LHCN-M2 (cell line): Measurements from ENCODE around the gene KCTD17. TPM values are rescaled to one million over a fixed set of nuclear protein-coding genes. Genes with fewer than 3 reads are reported as not detected.

Experiments
- DNase-seq: peaks from one replicate; pipeline ENCODE4 v3.0.0-alpha.2; 2012; ENCODE audit warnings: low read depth
- total RNA-seq: library from RNA; depleted of rRNA; stranded (reverse); fragments of >200 nt; gene quantifications from 2 replicates; pipeline ENCODE4 v1.2.3, GENCODE V29; 2014

The KCTD17 gene
- total RNA-seq, 1 experiment from 2014 or later, result 35.1 TPM

GRCh38 chr22:37079158-37079557 is 27.6 kb downstream of the KCTD17 start:
- DNase-seq, result no peak

DNA sequence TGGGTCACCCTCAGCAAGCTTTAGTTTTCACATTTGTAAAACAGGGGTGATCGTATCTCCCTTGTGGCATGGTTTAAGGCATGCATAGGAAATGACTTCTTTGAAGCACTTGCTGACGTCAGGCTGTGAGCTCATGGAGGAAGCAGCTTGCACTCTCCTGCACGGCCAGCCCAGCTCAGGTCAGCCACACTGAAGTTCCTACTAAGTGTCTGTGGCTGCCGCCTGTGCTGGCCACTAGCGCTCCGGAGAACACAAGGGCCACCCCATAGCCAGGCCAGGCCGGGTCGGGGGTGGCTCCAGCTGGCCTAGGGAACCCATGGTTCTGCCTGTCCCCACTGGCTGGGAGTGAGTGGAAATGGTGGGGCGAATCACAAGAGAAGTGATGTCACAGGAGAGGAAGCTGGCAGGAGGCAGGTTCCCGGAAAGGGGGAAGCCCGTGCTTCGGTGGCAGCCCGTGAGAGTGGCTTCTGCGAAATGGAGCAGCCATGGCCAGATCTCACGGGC is 28.2 kb downstream of the KCTD17 start:
- DNase-seq, result peak; percentile 31

GRCh38 chr22:37080438-37080837 is 28.9 kb downstream of the KCTD17 start:
- DNase-seq, result no peak

- no peak for DNase-seq
These were observed 29.3 kb downstream of the KCTD17 start for GRCh38 chr22:37080838-37081237.

- DNase-seq, result no peak
These were observed 30.8 kb downstream of the KCTD17 start for GRCh38 chr22:37082251-37082873.

- no peak for DNase-seq
These were observed 32.4 kb downstream of the KCTD17 start for GRCh38 chr22:37083914-37084313.

DNA sequence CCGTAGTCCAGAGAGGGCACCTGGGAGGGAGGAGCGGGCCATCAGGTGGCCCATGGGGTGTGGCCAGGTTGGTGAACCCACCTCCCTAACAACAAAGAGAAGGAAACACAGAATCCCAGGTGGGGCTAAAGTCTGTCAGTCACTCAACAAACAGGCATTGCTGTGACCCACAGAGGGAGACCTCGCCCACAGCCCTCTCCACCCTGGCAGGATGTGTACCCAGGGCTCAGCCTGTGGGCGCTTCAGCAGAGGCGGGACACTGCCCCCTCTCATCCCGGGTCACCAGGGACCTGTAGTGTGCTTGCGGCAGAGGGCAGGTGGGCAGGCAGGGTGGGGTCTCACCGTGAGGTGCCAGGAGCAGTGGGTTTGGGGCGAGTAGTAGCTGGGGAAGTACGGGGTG is 32.8 kb downstream of the KCTD17 start:
- DNase-seq, result no peak

DNA sequence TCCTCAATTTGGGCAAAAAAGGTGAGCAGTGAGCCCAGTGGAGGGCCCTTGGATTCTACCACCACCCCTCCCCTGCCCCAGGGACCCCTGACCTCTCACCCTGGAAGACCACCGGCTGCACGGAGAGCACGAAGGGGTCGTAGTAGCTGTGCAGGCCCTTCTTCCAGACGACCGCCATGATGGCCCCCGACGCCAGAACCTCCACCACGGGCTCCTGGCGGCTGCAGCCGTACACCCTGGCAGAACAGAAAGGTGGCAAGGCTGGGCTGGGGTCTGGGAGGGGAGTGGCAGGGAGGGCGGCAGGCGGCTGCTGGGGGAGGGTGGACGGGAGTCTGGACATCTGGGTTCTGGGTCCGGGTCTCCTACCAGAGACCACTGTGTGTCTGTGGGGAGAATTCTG is 34.6 kb downstream of the KCTD17 start:
- DNase-seq, result no peak

DNA sequence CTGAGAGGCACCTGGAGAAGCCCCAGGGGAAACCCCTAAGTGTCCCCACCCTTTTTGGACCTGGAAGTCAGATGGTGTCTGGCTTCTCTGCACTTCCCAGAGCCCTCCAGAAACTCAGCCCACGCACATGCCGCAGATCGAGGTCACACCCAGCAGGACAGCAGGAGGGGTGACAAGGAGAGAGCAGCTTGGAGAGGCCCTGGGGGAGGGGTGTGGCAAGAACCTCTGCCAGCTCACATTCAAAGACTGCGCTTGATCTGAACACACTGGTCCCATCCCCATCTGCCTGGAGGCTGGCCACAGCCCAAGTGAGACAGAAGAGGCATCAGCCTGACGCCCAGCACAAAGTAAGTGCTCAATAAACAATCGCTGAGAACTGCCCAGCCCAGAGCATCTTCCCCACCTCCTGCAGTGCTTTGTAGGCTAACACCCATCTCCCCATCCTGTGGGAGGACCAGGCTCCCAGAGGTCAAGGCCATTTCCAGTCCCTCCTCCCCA is 36.6 kb downstream of the KCTD17 start:
- no peak for DNase-seq

- no peak for DNase-seq
These were observed 37.3 kb downstream of the KCTD17 start for GRCh38 chr22:37088750-37089408.

DNA sequence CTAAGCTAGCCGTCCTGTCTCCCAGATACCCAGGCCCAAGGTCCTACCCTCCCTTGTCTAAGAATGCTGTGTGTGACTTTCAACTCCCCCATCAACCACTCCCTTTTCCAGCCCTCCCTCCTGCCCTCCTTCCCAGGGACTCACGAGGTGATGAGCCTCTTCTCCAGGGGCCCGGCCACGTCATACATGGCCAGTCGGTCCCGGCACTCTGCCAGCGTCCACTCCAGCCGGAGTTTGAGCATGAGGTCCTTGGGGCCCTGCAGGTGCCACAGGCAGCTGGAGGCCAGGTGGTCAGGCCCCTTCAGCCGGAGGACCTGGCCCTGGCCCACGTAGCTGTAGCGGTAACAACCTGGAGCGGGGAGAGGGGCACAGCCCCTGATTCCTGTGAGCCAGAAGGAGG is 37.9 kb downstream of the KCTD17 start:
- DNase-seq, result no peak

GRCh38 chr22:37090920-37091695 is 39.6 kb downstream of the KCTD17 start:
- no peak for DNase-seq

DNA sequence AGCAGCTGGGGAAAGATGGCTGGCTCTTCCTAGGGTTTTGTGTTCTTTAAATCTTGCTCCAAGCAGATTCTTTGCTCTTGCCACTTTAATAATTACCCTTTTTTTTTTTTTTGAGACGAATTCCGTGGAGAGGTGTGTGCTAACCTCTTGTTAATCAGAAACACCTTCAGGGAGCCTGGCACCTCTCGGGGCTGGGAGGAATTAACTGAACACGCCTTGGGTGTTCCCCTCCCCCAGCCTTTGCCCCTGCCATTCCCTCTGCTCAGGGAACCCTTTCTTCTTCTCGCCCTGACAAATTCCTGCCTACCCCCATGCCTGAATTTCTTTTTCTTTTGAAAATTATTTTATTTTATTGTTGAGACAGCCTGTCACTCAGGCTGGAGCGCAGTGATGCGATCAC is 40.5 kb downstream of the KCTD17 start:
- no peak for DNase-seq

DNA sequence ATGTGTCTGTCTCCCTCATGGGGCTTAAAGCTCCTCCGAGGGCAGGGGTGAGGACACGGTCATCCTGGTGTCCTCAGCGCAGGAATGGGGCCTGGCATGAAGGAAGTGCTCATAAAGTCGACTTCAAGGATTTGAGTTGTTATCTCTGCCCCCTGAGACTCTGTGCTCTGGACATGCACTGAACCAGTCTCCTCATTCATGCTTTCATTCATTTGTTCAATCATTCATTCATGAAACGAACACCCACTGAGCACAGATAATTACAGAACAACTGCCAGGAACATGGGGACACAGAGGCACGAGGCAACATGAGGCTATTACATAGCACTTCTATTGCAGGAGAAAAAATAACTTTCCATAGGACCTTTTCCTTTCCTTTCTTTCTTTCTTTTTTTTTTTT is 41.5 kb downstream of the KCTD17 start:
- no peak for DNase-seq

- DNase-seq, result no peak
These were observed 42.7 kb downstream of the KCTD17 start for GRCh38 chr22:37094239-37094638.

DNA sequence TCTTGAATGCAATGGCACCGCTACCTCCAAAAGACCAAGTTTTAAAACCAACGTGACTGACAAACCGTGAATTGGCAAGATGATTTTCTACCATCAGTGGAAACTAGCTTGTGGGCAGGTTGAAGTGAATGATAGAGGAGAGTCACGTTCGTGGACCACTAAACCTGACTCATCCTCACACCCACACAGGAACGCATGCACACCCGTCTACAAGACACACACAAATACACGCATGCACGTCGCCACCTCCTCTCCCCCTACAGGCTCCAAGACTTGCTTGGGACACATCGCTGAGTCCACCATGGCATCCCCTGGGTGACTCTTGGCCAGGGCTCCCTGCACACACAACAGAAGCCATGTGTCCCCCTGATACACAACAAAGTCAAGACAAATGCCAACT is 43.6 kb downstream of the KCTD17 start:
- no peak for DNase-seq

DNA sequence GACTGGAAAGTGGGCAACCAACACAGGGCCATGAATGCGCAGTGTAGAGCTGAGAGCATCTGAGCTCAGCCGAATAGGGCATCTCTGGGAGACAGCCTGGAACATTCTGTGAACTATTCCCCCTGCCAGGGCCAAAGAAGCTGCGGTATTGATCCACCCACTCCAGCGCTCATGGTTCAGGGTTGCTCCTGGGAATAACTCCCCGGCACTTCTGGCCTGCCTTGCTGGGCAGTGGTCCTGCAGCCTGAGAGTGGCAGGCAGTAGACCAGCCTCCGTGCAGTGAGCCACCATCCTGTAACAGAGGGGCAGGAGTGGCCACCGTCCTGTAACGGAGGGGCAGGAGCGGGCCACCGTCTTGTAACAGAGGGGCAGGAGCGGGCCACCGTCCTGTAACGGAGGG is 45.8 kb downstream of the KCTD17 start:
- no peak for DNase-seq

- DNase-seq, result no peak
These were observed 47.5 kb downstream of the KCTD17 start for GRCh38 chr22:37098976-37099591.

GRCh38 chr22:37100589-37101127 is 49.1 kb downstream of the KCTD17 start:
- DNase-seq, result no peak

- no peak for DNase-seq
These were observed 49.9 kb downstream of the KCTD17 start for GRCh38 chr22:37101311-37102066.

GRCh38 chr22:37103151-37103550 is 51.6 kb downstream of the KCTD17 start:
- no peak for DNase-seq
